Ovary (tissue), 9 donors: Measurements from ENCODE around the gene CATSPER1. TPM values are rescaled to one million over a fixed set of nuclear protein-coding genes. Genes with fewer than 3 reads are reported as not detected.

ENCODE experiments used
- DNase-seq, 5 donors: peaks; one replicate each; pipeline ENCODE4 v3.0.0-alpha.2; 2019 to 2020
- H3K27ac ChIP-seq, 2 donors: fragments of 200-600 bp; one replicate each; pipeline versions ENCODE4 v1.5.1 to v1.8.0; 2019 to 2022
- H3K27me3 ChIP-seq: fragments of 200-600 bp; one replicate; pipeline ENCODE4 v1.8.0; 2022
- H3K36me3 ChIP-seq: fragments of 200-600 bp; sonication (generic); one replicate; pipeline ENCODE4 v1.5.1; 2019
- H3K4me1 ChIP-seq: one replicate; pipeline ENCODE4 v1.8.1; 2013; ENCODE audit warnings: mild to moderate bottlenecking, moderate library complexity; ENCODE audit not compliant: insufficient read depth
- H3K4me3 ChIP-seq: fragments of 200-600 bp; sonication (generic); one replicate; pipeline ENCODE4 v1.5.1; 2017
- H3K9me3 ChIP-seq, 2 donors: fragments of 200-600 bp in 1 of 2; sonication (generic) in 1 of 2; one replicate each; pipeline versions ENCODE4 v1.5.1 to v1.8.1; 2013 to 2019; ENCODE audit warnings: mild to moderate bottlenecking in 1 of 2, moderate library complexity in 1 of 2
- EP300 ChIP-seq: sonication (generic); formaldehyde crosslinking; IDR thresholded peaks from one replicate; pipeline ENCODE4 v1.6.1; 2017; ENCODE audit warnings: antibody characterized with exemption
- POLR2A ChIP-seq: fragments of 450-650 bp; IDR thresholded peaks from one replicate; pipeline ENCODE4 v1.6.1; 2017; ENCODE audit warnings: antibody characterized with exemption, mild to moderate bottlenecking, moderate library complexity
- WGBS, 3 donors: extraction: QIAGEN DNeasy Blood & Tissue Kit in 1 of 3; methylation state at CpG; one replicate each; pipeline versions ENCODE4 v1.1.5 to v1.1.7; 2013 to 2017; 5-methylcytosine and 5-hydroxymethylcytosine counted together
- intact Hi-C, 4 donors: fragments of 100-400 bp; cut with DNase I; formaldehyde crosslinking; loops; one replicate each; pipeline versions ENCODE4 v1.11.0 to v1.15.1; 2022 to 2023
- polyA plus RNA-seq, 2 donors: library from polyadenylated mRNA; stranded (reverse); fragments of 200-250 nt in 1 of 2; fragments of 350-450 nt in 1 of 2; fragmentation: Illumina TruSeq in 1 of 2; extraction: RNeasy Lipid Tissue Mini Kit (QIAGEN cat#74804) in 1 of 2; gene quantifications; one replicate each; pipeline ENCODE4 v1.2.3, GENCODE V29; 2013 to 2014
- total RNA-seq, 7 donors: library from RNA; depleted of rRNA in 2 of 7; stranded (reverse); fragments of >200 nt in 2 of 7; fragmentation: NEBNext Ultra II Directional in 3 of 7; extraction: Animal tissue kit (Norgen Biotek cat#: 25700) in 3 of 7; gene quantifications; one replicate each; pipeline versions ENCODE4 v1.1.0 to v1.2.4, GENCODE V29; 2016 to 2023
- TF ChIP-seq, protein P1 (sequence below), 3 donors: fragments of 450-650 bp in 2 of 3; fragments of 200-600 bp in 1 of 3; IDR thresholded peaks; one replicate each; pipeline versions ENCODE4 v1.5.1 to v1.8.0; 2016 to 2022; ENCODE audit warnings: antibody characterized with exemption in 3 of 3, mild to moderate bottlenecking in 1 of 3
- donor health status: DM: no; HTN: no; CAD: no; lungs with moderate emphysema.
- donor health status: DM: no; HTN: no; CAD: no.
- donor health status: Bipolar disorder and iron deficiency.
- donor health status: DM: yes; HTN: yes; CAD: no.
- donor health status: DM: no; HTN: no; CAD: no.
- donor health status: DM: yes; HTN: yes; CAD: no.

CATSPER1 gene
- total and polyA plus RNA-seq, 9 donors, result 0.25 TPM; not detected in 8

DNA sequence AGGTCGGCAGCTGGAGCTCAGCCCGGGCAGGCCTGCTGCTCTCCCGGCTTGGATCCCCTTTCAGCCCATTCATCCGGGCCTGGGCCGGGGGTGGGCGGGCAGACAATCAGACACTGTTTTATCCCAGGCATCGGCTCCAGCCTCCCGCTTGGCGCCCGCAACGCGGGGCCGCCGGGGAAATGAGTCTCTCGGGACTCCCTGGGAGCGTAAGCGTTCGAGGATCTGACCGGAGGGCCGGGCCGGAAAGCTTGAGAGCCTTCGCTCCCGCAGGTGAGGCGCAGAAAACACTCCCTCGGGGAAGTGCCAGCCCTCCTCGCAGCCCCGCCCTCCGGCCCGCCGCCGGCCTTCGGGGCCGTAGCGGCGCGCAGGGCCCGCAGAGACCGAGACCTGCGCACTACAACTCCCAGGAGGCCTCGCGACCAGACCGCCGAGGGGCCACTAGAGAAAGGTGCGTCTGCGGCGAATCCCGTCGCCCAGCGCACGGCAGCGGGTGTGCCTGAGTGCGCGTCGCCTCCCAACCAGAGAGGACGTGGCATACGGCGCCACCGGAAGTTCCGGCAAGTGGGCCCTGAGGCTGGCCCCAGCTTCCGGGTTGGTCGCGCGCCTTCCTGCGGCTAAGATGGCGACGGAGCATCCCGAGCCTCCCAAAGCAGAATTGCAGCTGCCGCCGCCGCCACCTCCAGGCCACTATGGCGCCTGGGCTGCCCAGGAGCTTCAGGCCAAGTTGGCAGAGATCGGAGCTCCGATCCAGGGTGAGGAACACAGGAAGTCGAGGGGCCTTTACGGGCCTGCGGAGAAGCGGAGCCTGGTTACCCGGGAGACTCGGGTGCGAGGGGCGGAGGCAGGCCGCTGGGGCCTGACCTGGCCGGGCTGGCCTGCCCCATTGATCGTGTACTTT, 25.7 kb upstream of the CATSPER1 start, which contains the start of gene SF3B2:
TSS of gene SF3B2 (plus strand) at position 599 of the 898 bp plus-strand sequence. CDS start at position 620, 21 bp downstream.
- Histone ChIP-seq H3K36me3 (no peaks in the 10 kb centered on the region), H3K27me3 (no peaks in the 10 kb centered on the region), H3K4me1 (peaks cover 4% of the 10 kb centered on the region), H3K9me3 (no peaks in the 10 kb centered on the region), H3K4me3 (peak within 1 kb of the TSS; percentile 100), H3K27ac (peak within 1 kb of the TSS; percentile 31 to 92)
- 0% methylated on average over 79 to 84 of the region's 84 CpGs for WGBS, 3 donors
- DNase-seq, result peak; percentile 95 to 98 (median 96)
- intact Hi-C loops, result no loop called here
- TF ChIP-seq, protein P1, sequence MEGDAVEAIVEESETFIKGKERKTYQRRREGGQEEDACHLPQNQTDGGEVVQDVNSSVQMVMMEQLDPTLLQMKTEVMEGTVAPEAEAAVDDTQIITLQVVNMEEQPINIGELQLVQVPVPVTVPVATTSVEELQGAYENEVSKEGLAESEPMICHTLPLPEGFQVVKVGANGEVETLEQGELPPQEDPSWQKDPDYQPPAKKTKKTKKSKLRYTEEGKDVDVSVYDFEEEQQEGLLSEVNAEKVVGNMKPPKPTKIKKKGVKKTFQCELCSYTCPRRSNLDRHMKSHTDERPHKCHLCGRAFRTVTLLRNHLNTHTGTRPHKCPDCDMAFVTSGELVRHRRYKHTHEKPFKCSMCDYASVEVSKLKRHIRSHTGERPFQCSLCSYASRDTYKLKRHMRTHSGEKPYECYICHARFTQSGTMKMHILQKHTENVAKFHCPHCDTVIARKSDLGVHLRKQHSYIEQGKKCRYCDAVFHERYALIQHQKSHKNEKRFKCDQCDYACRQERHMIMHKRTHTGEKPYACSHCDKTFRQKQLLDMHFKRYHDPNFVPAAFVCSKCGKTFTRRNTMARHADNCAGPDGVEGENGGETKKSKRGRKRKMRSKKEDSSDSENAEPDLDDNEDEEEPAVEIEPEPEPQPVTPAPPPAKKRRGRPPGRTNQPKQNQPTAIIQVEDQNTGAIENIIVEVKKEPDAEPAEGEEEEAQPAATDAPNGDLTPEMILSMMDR (IDR thresholded peaks at IDR 0.05), result no peak
- TF ChIP-seq POLR2A (peak; percentile 50), EP300 (no peak)

DNA sequence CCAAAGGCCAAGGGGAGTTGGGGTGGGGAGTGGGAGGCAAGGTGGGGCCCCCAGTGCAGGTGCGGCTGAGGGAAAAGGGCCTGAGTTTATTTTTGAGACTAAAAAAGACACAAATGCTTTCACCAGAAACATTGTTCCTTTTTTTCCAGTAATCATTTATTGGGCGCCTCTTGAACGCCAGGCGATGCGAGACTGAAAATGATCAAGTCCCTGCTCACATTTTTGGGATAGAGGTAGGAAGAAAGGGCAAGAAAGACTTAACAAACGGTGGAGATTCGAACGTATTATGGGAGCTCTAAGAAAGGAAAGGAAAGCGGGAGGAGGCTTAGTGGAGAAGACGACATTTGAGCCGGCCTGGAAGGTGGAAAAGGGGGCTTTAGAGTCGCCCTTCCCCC, 25.1 kb upstream of the CATSPER1 start:
- intact Hi-C loops, result no loop called here
- H3K36me3 ChIP-seq, result no peaks in the 10 kb centered on the region
- no peak for TF ChIP-seq EP300
- 20 to 26% (median 23%) methylated on average over 12 of the region's 12 CpGs for WGBS, 3 donors
- H3K27ac ChIP-seq, result peak overlapping the region; percentile 31 to 92
- H3K4me3 ChIP-seq, result peak overlapping the region; percentile 100
- H3K9me3 ChIP-seq, result no peaks in the 10 kb centered on the region
- peaks cover 4% of the 10 kb centered on the region for H3K4me1 ChIP-seq
- DNase-seq, result peak in 1 of 5 donors; percentile 30
- H3K27me3 ChIP-seq, result no peaks in the 10 kb centered on the region

- intact Hi-C loops, result no loop called here
- no peak for TF ChIP-seq EP300
- TF ChIP-seq POLR2A, result no peak
- TF ChIP-seq, protein P1 (IDR thresholded peaks at IDR 0.05), result no peak
- Histone ChIP-seq H3K27ac (no peak overlapping the region), H3K4me3 (no peak overlapping the region), H3K36me3 (no peaks in the 10 kb centered on the region), H3K9me3 (no peaks in the 10 kb centered on the region), H3K4me1 (peaks cover 4% of the 10 kb centered on the region), H3K27me3 (no peaks in the 10 kb centered on the region)
- 45 to 65% (median 48%) methylated on average over 5 of the region's 5 CpGs for WGBS, 3 donors
- DNase-seq, result peak in 1 of 5 donors; percentile 26
Measured at GRCh38 chr11:66050581-66051231, 24.4 kb upstream of the CATSPER1 start.

- TF ChIP-seq POLR2A (no peak), EP300 (no peak)
- TF ChIP-seq, protein P1 (IDR thresholded peaks at IDR 0.05), result no peak
- peaks cover 4% of the 10 kb centered on the region for H3K4me1 ChIP-seq
- no peaks in the 10 kb centered on the region for H3K9me3 ChIP-seq
- H3K4me3 ChIP-seq, result peak within 1 kb of the TSS; percentile 25
- no peak within 1 kb of the TSS for H3K27ac ChIP-seq
- no peaks in the 10 kb centered on the region for H3K27me3 ChIP-seq
- 4 to 8% (median 6%) methylated on average over 24 to 39 of the region's 39 CpGs for WGBS, 3 donors
- peak in 1 of 5 donors; percentile 37 for DNase-seq
- intact Hi-C loops, result no loop called here
- no peaks in the 10 kb centered on the region for H3K36me3 ChIP-seq
Measured at GRCh38 chr11:66048547-66049323, 22.5 kb upstream of the CATSPER1 start, which contains the start of gene GAL3ST3. GAL3ST3 (minus strand) TSS chr11:66049161; CDS start chr11:66045415, 3,746 bp downstream.
